HepG2 (cell line): ENCODE measurements around the gene SLC2A13. TPM values are rescaled to one million over a fixed set of nuclear protein-coding genes. Genes with fewer than 3 reads are reported as not detected.

Source experiments
- ATAC-seq: fragments of 200-7000 bp; cut with Tn5 transposase; 3 replicates; pipeline ENCODE4 v1.9.1; 2020; ENCODE audit warnings: mild to moderate bottlenecking, moderate library complexity
- BruUV-seq: library from RNA; stranded (reverse); fragments of 400-500 nt; replicated peaks from 2 replicates; lab custom pipeline; 2021; lab: Mats Ljungman, UMichigan
- CTCF ChIA-PET: fragments of 300-600 bp; formaldehyde crosslinking; extraction: SDS; loops from one replicate; lab custom pipeline; 2021; ENCODE audit warnings: low total read pairs, inconsistent platforms, low intra/inter-chr PET ratio; lab: Yijun Ruan, JAX
- POLR2A ChIA-PET: fragments of 350-600 bp; sonication (Branson Sonifier 250); formaldehyde crosslinking; loops from one replicate; lab custom pipeline; 2020; ENCODE audit warnings: antibody characterized with exemption, inconsistent platforms; lab: Yijun Ruan, JAX
- DNase-seq: peaks from one replicate; pipeline ENCODE4 v3.0.0-alpha.2; 2015; ENCODE audit warnings: low spot score
- FAIRE-seq: peaks from 3 replicates; lab custom pipeline; 2011; peaks lifted over from hg19 to GRCh38; lab: Jason Lieb, UNC
- H2AFZ ChIP-seq: one replicate; pipeline ENCODE4 v1.6.1; 2011; ENCODE audit warnings: low read length, inconsistent platforms
- H3K27ac ChIP-seq: fragments of 300-600 bp; 3 replicates; pipeline ENCODE4 v1.8.0; 2011; ENCODE audit warnings: mixed run types, mild to moderate bottlenecking, mixed read lengths, low read length, inconsistent platforms; ENCODE audit not compliant: insufficient read depth; ENCODE audit errors: extremely low read length
- H3K27me3 ChIP-seq, 2 experiments: fragments of 200-600 bp in 1 of 2; 2 replicates in 1 of 2; 3 replicates in 1 of 2; pipeline versions ENCODE4 v1.6.0 to v1.8.0; 2011; ENCODE audit warnings: low read length in 2 of 2, mild to moderate bottlenecking in 2 of 2, moderate library complexity in 2 of 2, inconsistent platforms in 1 of 2; ENCODE audit not compliant: insufficient read depth in 2 of 2, control insufficient read depth in 1 of 2
- H3K36me3 ChIP-seq, 2 experiments: fragments of 200-600 bp in 1 of 2; replicated peaks in 1 of 2; 2 replicates in 1 of 2; 3 replicates in 1 of 2; pipeline versions ENCODE4 v1.5.1 to v1.8.0; 2011; ENCODE audit warnings: low read length in 2 of 2, inconsistent platforms in 1 of 2; ENCODE audit not compliant: insufficient read depth in 2 of 2, control insufficient read depth in 1 of 2
- H3K4me1 ChIP-seq: 2 replicates; pipeline ENCODE4 v1.5.1; 2012; ENCODE audit warnings: low read length, inconsistent platforms; ENCODE audit not compliant: insufficient read depth
- H3K4me2 ChIP-seq: 2 replicates; pipeline ENCODE4 v1.6.0; 2011; ENCODE audit warnings: low read depth, low read length, inconsistent platforms
- H3K4me3 ChIP-seq, 3 experiments: fragments of 200-600 bp in 1 of 3; sonication (generic), shearing (Covaris generic) in 1 of 3; replicated peaks in 1 of 3; 2 replicates each; pipeline ENCODE4 v1.5.1; 2011 to 2016; ENCODE audit warnings: low read length in 3 of 3, inconsistent platforms in 2 of 3, low read depth in 2 of 3, mild to moderate bottlenecking in 2 of 3, control low read depth in 1 of 3, mixed read lengths in 1 of 3; ENCODE audit not compliant: insufficient read depth in 1 of 3
- H3K79me2 ChIP-seq: one replicate; pipeline ENCODE4 v1.6.1; 2011; ENCODE audit warnings: low read length, inconsistent platforms; ENCODE audit not compliant: insufficient read depth
- H3K9ac ChIP-seq: 2 replicates; pipeline ENCODE4 v1.6.0; 2011; ENCODE audit warnings: mild to moderate bottlenecking, low read depth, low read length, inconsistent platforms; ENCODE audit not compliant: insufficient read depth
- H3K9me3 ChIP-seq: 2 replicates; pipeline ENCODE4 v1.5.1; 2012; ENCODE audit warnings: mild to moderate bottlenecking, low read length
- H4K20me1 ChIP-seq: 2 replicates; pipeline ENCODE4 v1.6.0; 2011; ENCODE audit warnings: inconsistent platforms, mild to moderate bottlenecking, low read length, moderate library complexity; ENCODE audit not compliant: insufficient read depth
- BHLHE40 ChIP-seq: IDR thresholded peaks from 2 replicates; pipeline ENCODE4 v1.6.1; 2011; ENCODE audit warnings: low read length, improper control_type of control experiment
- EP300 ChIP-seq, 3 experiments: sonication (generic) in 1 of 3; formaldehyde crosslinking in 1 of 3; IDR thresholded peaks; 2 replicates each; pipeline versions ENCODE4 v1.5.1 to v1.6.1; 2011 to 2020; ENCODE audit warnings: low read depth in 2 of 3, low read length in 2 of 3, borderline replicate concordance in 1 of 3, improper control_type of control experiment in 1 of 3, mild to moderate bottlenecking in 1 of 3, missing genetic modification reagents in 1 of 3, moderate library complexity in 1 of 3
- FOXA1 ChIP-seq, 2 experiments: fragments of 450-650 bp in 1 of 2; sonication (generic) in 1 of 2; formaldehyde crosslinking in 1 of 2; IDR thresholded peaks; 2 replicates each; pipeline versions ENCODE4 v1.4.0 to v1.6.1; 2016 to 2020; ENCODE audit warnings: missing genetic modification reagents in 1 of 2
- FOXA3 ChIP-seq: IDR thresholded peaks from 2 replicates; pipeline ENCODE4 v1.6.1; 2016; ENCODE audit warnings: missing genetic modification reagents, missing compliant biosample characterization
- GLI4 ChIP-seq: sonication (generic); formaldehyde crosslinking; IDR thresholded peaks from 2 replicates; pipeline ENCODE4 v1.5.1; 2020; ENCODE audit warnings: missing genetic modification reagents, mild to moderate bottlenecking, moderate library complexity, borderline replicate concordance
- IKZF5 ChIP-seq: IDR thresholded peaks from 2 replicates; pipeline ENCODE4 v1.6.1; 2018; ENCODE audit warnings: missing genetic modification reagents, mild to moderate bottlenecking, missing compliant biosample characterization
- PAXIP1 ChIP-seq: sonication (generic); formaldehyde crosslinking; conservative IDR thresholded peaks from 2 replicates; pipeline ENCODE4 v1.4.0; 2020; ENCODE audit warnings: mild to moderate bottlenecking, missing genetic modification reagents, moderate library complexity
- SAP130 ChIP-seq: IDR thresholded peaks from 2 replicates; pipeline ENCODE4 v1.6.1; 2016; ENCODE audit warnings: low read depth
- SIN3B ChIP-seq: fragments of 150-350 bp; IDR thresholded peaks from 2 replicates; pipeline ENCODE4 v1.6.1; 2014; ENCODE audit warnings: low read length
- ZEB1 ChIP-seq: IDR thresholded peaks from 2 replicates; pipeline ENCODE4 v1.6.1; 2012; ENCODE audit warnings: mild to moderate bottlenecking, low read depth, inconsistent platforms; ENCODE audit not compliant: insufficient replicate concordance
- ZNF317 ChIP-seq: sonication (generic); formaldehyde crosslinking; IDR thresholded peaks from 2 replicates; pipeline ENCODE4 v1.5.0; 2020; ENCODE audit warnings: mild to moderate bottlenecking, missing genetic modification reagents
- ZNF354B ChIP-seq: sonication (generic); formaldehyde crosslinking; IDR thresholded peaks from 2 replicates; pipeline ENCODE4 v1.8.0; 2022; ENCODE audit warnings: mild to moderate bottlenecking, missing genetic modification reagents
- ZNF598 ChIP-seq: sonication (generic); formaldehyde crosslinking; IDR thresholded peaks from 2 replicates; pipeline ENCODE4 v1.5.1; 2020; ENCODE audit warnings: mild to moderate bottlenecking, missing genetic modification reagents, borderline replicate concordance
- ZNF775 ChIP-seq: sonication (generic); formaldehyde crosslinking; IDR thresholded peaks from 2 replicates; pipeline ENCODE4 v1.4.0; 2020; ENCODE audit warnings: missing genetic modification reagents, mild to moderate bottlenecking, moderate library complexity, borderline replicate concordance
- WGBS: methylation state at CpG from one replicate; pipeline ENCODE4 v1.1.6; 2017; ENCODE audit warnings: low lambda C conversion rate; 5-methylcytosine and 5-hydroxymethylcytosine counted together
- in situ Hi-C: cut with HindIII; loops from 2 replicates; pipeline ENCODE4 v1.10.0; 2017; ENCODE audit warnings: low pct_unique_long_range_greater_than_20kb; ENCODE audit not compliant: extremely low pct_ligation_motif_present
- intact Hi-C: fragments of 100-400 bp; cut with micrococcal nuclease; formaldehyde crosslinking; loops from one replicate; pipeline ENCODE4 v1.10.0; 2022; ENCODE audit not compliant: unreplicated experiment
- polyA plus RNA-seq, 8 experiments: library from polyadenylated mRNA; depleted of rRNA in 3 of 8; stranded (reverse) in 7 of 8; unstranded in 1 of 8; fragments of >200 nt; fragmentation: Illumina TruSeq in 4 of 8; extraction: Trizol in 4 of 8; gene quantifications; 2 replicates each; pipeline versions ENCODE4 v1.2.1 to v1.2.3, GENCODE V29; 2011 to 2016; ENCODE audit warnings: low read depth in 4 of 8, missing spikeins in 1 of 8, mixed read lengths in 1 of 8; ENCODE audit not compliant: insufficient read depth in 1 of 8
- total RNA-seq, 5 experiments: library from RNA; depleted of rRNA; stranded (reverse); fragments of >200 nt; fragmentation: Illumina TruSeq; extraction: Trizol; gene quantifications; 2 replicates each; pipeline ENCODE4 v1.2.3, GENCODE V29; 2016; ENCODE audit warnings: low read depth in 1 of 5
- TF ChIP-seq, protein P1 (sequence below): sonication (generic); formaldehyde crosslinking; IDR thresholded peaks from 2 replicates; pipeline ENCODE4 v1.5.0; 2020; ENCODE audit warnings: missing genetic modification reagents

SLC2A13 gene
- total and polyA plus RNA-seq, 2 of the 13 experiments (the other 11 are each of a cell fraction or from before 2014, with no cell fraction given): 5.5 to 6.0 TPM

DNA sequence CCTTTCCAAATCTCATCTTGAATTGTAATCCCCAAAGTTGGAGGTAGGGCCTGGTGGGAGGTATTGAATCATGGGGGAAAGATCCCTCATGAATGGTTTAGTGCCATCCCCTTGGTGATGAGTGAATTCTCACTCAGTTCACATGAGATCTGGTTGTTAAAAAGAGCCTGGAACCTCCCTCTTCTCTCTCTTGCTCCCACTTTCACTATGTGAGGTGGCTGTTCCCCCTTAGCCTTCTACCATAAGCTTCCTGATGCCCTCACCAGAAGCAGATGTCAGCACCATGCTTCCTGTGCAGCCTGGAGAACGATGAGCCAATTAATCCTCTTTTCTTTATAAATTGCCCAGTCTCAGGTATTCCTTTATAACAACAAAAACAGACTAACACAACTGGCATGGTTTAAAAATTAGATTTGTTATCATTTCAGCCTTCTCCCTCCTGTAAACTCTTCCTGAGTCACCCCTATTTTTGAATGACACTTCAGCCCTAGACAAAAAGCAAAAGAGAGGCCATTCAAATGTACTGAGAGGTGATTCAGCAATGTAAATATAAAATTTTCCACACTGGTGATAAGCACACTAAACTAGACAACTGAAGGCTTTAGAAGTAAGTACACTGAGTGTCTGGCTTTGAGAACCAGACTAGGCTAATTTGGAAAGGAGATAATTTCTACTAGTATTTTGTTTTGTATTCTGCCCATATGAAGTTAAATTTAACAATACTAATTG, 274.1 kb downstream of the SLC2A13 start:
- in situ Hi-C loops (no loop called here), intact Hi-C loops (no loop called here)
- H3K9ac ChIP-seq: no peak overlapping the region; the same call in 1 of the 2 replicates
- no peaks in the 10 kb centered on the region for H3K27me3 ChIP-seq
- DNase-seq (peak; percentile 77), ATAC-seq (peak; percentile 94), FAIRE-seq (no peak)
- WGBS: 81% methylated on average over 1 of the region's 1 CpG
- no peaks in the 10 kb centered on the region; a peak in 1 of 5 replicates for H3K36me3 ChIP-seq
- no peak overlapping the region for H2AFZ ChIP-seq
- H3K4me1 ChIP-seq: peaks cover 23% of the 10 kb centered on the region
- peak overlapping the region; percentile 44 for H3K27ac ChIP-seq
- peak overlapping the region; percentile 38 for H3K4me2 ChIP-seq
- no peaks in the 10 kb centered on the region for H4K20me1 ChIP-seq
- ChIA-PET POLR2A (no interaction called here), CTCF (no interaction called here)
- H3K4me3 ChIP-seq: no peak overlapping the region
- no peaks in the 10 kb centered on the region for H3K79me2 ChIP-seq
- no peaks in the 10 kb centered on the region for H3K9me3 ChIP-seq
- BruUV-seq: no TSS peak
- no peak for TF ChIP-seq IKZF5
- TF ChIP-seq, protein P1, sequence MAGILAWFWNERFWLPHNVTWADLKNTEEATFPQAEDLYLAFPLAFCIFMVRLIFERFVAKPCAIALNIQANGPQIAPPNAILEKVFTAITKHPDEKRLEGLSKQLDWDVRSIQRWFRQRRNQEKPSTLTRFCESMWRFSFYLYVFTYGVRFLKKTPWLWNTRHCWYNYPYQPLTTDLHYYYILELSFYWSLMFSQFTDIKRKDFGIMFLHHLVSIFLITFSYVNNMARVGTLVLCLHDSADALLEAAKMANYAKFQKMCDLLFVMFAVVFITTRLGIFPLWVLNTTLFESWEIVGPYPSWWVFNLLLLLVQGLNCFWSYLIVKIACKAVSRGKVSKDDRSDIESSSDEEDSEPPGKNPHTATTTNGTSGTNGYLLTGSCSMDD (CRISPR knock-in tag): no peak
- TF ChIP-seq ZNF598 (CRISPR knock-in tag): no peak
- peak; percentile 46 for TF ChIP-seq FOXA3
- no peak for TF ChIP-seq ZNF317 (CRISPR knock-in tag)
- TF ChIP-seq ZNF775 (CRISPR knock-in tag): no peak
- no peak for TF ChIP-seq BHLHE40
- no peak for TF ChIP-seq SIN3B
- TF ChIP-seq PAXIP1: 0 out of 2 replicates have a peak, but pooled peaks have one; percentile 17
- no peak for TF ChIP-seq ZEB1
- TF ChIP-seq EP300 (IDR thresholded peaks at IDR 0.05; ENCODE audit: low read depth in 2 of 2, low read length in 2 of 2): peak in 1 of 2 experiments; percentile 56; a peak in 1 of 4 replicates
- TF ChIP-seq EP300 (CRISPR knock-in tag; IDR thresholded peaks at IDR 0.05; ENCODE audit: borderline replicate concordance): no peak
- no peak for TF ChIP-seq GLI4 (CRISPR knock-in tag)
- peak; percentile 57 for TF ChIP-seq SAP130 (CRISPR knock-in tag)
- no peak for TF ChIP-seq FOXA1 (IDR thresholded peaks at IDR 0.05)
- peak; percentile 27; the same call in 1 of the 2 replicates for TF ChIP-seq FOXA1 (CRISPR knock-in tag; IDR thresholded peaks at IDR 0.05)
- no peak for TF ChIP-seq ZNF354B (CRISPR knock-in tag)
